Endothelial cell of umbilical vein (primary cell): ENCODE data around the gene SEBOX. TPM values are rescaled to one million over a fixed set of nuclear protein-coding genes. Genes with fewer than 3 reads are reported as not detected.
A peak's percentile ranks its signal among the peaks of the same experiment; 100 is the strongest.

Experiments used
- BruUV-seq: library from RNA; stranded (reverse); fragments of 400-500 nt; replicated peaks from 2 replicates; lab custom pipeline; 2021; lab: Mats Ljungman, UMichigan
- CTCF ChIA-PET: fragments of 300-600, 350-600 bp; sonication (Branson Sonifier 250); formaldehyde crosslinking; loops from one replicate; lab custom pipeline; 2021; ENCODE audit warnings: antibody characterized with exemption, inconsistent platforms; lab: Charles Lee
- POLR2A ChIA-PET: fragments of 300-600, 350-600 bp; sonication (Branson Sonifier 250); formaldehyde crosslinking; loops from one replicate; lab custom pipeline; 2021; ENCODE audit warnings: antibody characterized with exemption, inconsistent platforms; lab: Charles Lee
- DNase-seq: peaks from one replicate; pipeline ENCODE4 v3.0.0-alpha.2; 2011; ENCODE audit warnings: low read depth, low spot score
- FAIRE-seq: peaks from 2 replicates; lab custom pipeline; 2011; peaks lifted over from hg19 to GRCh38; lab: Jason Lieb, UNC
- H2AFZ ChIP-seq: 2 replicates; pipeline ENCODE4 v1.6.0; 2012; ENCODE audit warnings: low read depth, low read length, control low read depth, inconsistent platforms
- H3K27ac ChIP-seq: 2 replicates; pipeline ENCODE4 v1.5.1; 2011; ENCODE audit warnings: low read depth, mild to moderate bottlenecking, control low read depth, low read length, moderate library complexity; ENCODE audit not compliant: insufficient read depth
- H3K27me3 ChIP-seq, 2 experiments: 2 replicates each; pipeline versions ENCODE4 v1.6.0 to v1.6.1; 2011; ENCODE audit warnings: low read length in 2 of 2, mixed read lengths in 1 of 2; ENCODE audit not compliant: control insufficient read depth in 2 of 2, insufficient read depth in 2 of 2
- H3K36me3 ChIP-seq, 2 experiments: 2 replicates in 1 of 2; 3 replicates in 1 of 2; pipeline ENCODE4 v1.5.1; 2011; ENCODE audit warnings: low read length in 2 of 2, mild to moderate bottlenecking in 1 of 2, moderate library complexity in 1 of 2; ENCODE audit not compliant: control insufficient read depth in 2 of 2, insufficient read depth in 2 of 2; ENCODE audit errors: extremely low read depth in 1 of 2
- H3K4me1 ChIP-seq: 3 replicates; pipeline ENCODE4 v1.5.1; 2011; ENCODE audit warnings: mild to moderate bottlenecking, low read length; ENCODE audit not compliant: control insufficient read depth, insufficient read depth; ENCODE audit errors: extremely low read depth
- H3K4me2 ChIP-seq: 2 replicates; pipeline ENCODE4 v1.6.1; 2011; ENCODE audit warnings: low read length, control low read depth, mixed read lengths; ENCODE audit not compliant: insufficient read depth
- H3K4me3 ChIP-seq, 3 experiments: fragments of 200-600 bp in 1 of 3; sonication (generic), shearing (Covaris generic) in 1 of 3; replicated peaks in 1 of 3; 2 replicates each; pipeline ENCODE4 v1.5.1; 2011 to 2016; ENCODE audit warnings: control low read depth in 3 of 3, low read length in 3 of 3, mild to moderate bottlenecking in 2 of 3, inconsistent platforms in 1 of 3, low read depth in 1 of 3, moderate library complexity in 1 of 3; ENCODE audit not compliant: insufficient read depth in 1 of 3
- H3K79me2 ChIP-seq: 2 replicates; pipeline ENCODE4 v1.6.0; 2012; ENCODE audit warnings: low read length, inconsistent platforms; ENCODE audit not compliant: control insufficient read depth, insufficient read depth
- H3K9ac ChIP-seq: replicated peaks from 2 replicates; pipeline ENCODE3; 2011; ENCODE audit warnings: low read length, control low read depth; ENCODE audit not compliant: insufficient read depth; ENCODE audit errors: extremely low read depth
- H3K9me1 ChIP-seq: replicated peaks from 3 replicates; pipeline ENCODE4 v1.6.0; 2011; ENCODE audit warnings: mild to moderate bottlenecking, low read length; ENCODE audit not compliant: control insufficient read depth, insufficient read depth; ENCODE audit errors: extremely low read depth
- H3K9me3 ChIP-seq: replicated peaks from 2 replicates; pipeline ENCODE4 v1.5.1; 2012; ENCODE audit warnings: low read length, inconsistent platforms; ENCODE audit not compliant: control insufficient read depth, insufficient read depth
- H4K20me1 ChIP-seq: replicated peaks from 2 replicates; pipeline ENCODE3; 2011; ENCODE audit warnings: mild to moderate bottlenecking, low read length; ENCODE audit not compliant: control insufficient read depth, insufficient read depth; ENCODE audit errors: extremely low read depth
- CTCF ChIP-seq, 2 donors: IDR thresholded peaks; 1 replicate in 1 of 2; 2 replicates in 1 of 2; pipeline ENCODE4 v1.5.1; 2011; ENCODE audit warnings: low read length in 2 of 2, mild to moderate bottlenecking in 2 of 2, moderate library complexity in 2 of 2, control low read depth in 1 of 2, inconsistent platforms in 1 of 2, low read depth in 1 of 2; ENCODE audit not compliant: insufficient read depth in 1 of 2; ENCODE audit errors: extremely low read depth in 1 of 2
- EZH2 ChIP-seq: IDR thresholded peaks from 2 replicates; pipeline ENCODE4 v1.6.1; 2012; ENCODE audit warnings: borderline replicate concordance, low read depth, mild to moderate bottlenecking, moderate library complexity, low read length, inconsistent platforms; ENCODE audit not compliant: severe bottlenecking
- FOS ChIP-seq: IDR thresholded peaks from 2 replicates; pipeline ENCODE4 v1.6.1; 2011; ENCODE audit warnings: mild to moderate bottlenecking, low read length, moderate library complexity, borderline replicate concordance; ENCODE audit not compliant: insufficient read depth
- GATA2 ChIP-seq: IDR thresholded peaks from 2 replicates; pipeline ENCODE4 v1.7.0; 2011; ENCODE audit warnings: low read depth, mild to moderate bottlenecking, moderate library complexity, mixed read lengths, low read length; ENCODE audit not compliant: insufficient read length, insufficient read depth
- JUN ChIP-seq: IDR thresholded peaks from 2 replicates; pipeline ENCODE4 v1.6.1; 2011; ENCODE audit warnings: borderline replicate concordance, low read depth; ENCODE audit not compliant: insufficient read length, insufficient read depth
- MYC ChIP-seq: IDR thresholded peaks from one replicate; pipeline ENCODE4 v1.6.1; 2011; ENCODE audit warnings: mild to moderate bottlenecking, low read depth, low read length
- POLR2A ChIP-seq: IDR thresholded peaks from 2 replicates; pipeline ENCODE4 v1.6.1; 2012; ENCODE audit warnings: low read depth, mild to moderate bottlenecking, control low read depth, low read length
- POLR2AphosphoS5 ChIP-seq: IDR thresholded peaks from 2 replicates; pipeline ENCODE4 v1.6.1; 2012; ENCODE audit warnings: low read depth, mild to moderate bottlenecking, control low read depth, low read length, moderate library complexity; ENCODE audit not compliant: insufficient read depth
- dilution Hi-C: fragments of 300-500 bp; cut with MboI; formaldehyde crosslinking; loops from one replicate; pipeline ENCODE4 v1.15.0; 2019; ENCODE audit warnings: low sequenced_read_pairs; ENCODE audit not compliant: extremely low pct_ligation_motif_present
- intact Hi-C: fragments of 100-400 bp; cut with micrococcal nuclease; formaldehyde crosslinking; loops from one replicate; pipeline ENCODE4 v1.10.0; 2022
- polyA plus RNA-seq, 4 experiments: library from polyadenylated mRNA; depleted of rRNA in 3 of 4; stranded (reverse) in 3 of 4; unstranded in 1 of 4; fragments of >200 nt; gene quantifications; 2 replicates each; pipeline versions ENCODE4 v1.2.1 to v1.2.3, GENCODE V29; 2011 to 2012; ENCODE audit warnings: missing spikeins in 1 of 4
- total RNA-seq: library from RNA; stranded (reverse); gene quantifications from 2 replicates; pipeline ENCODE4 v1.2.3, GENCODE V29; 2021
- TF ChIP-seq, protein P1 (sequence below): IDR thresholded peaks from 2 replicates; pipeline ENCODE4 v1.6.1; 2011; ENCODE audit not compliant: insufficient read depth, insufficient read length

The SEBOX gene
- total and polyA plus RNA-seq, 2 donors (not counting 3 experiments of a cell fraction or from before 2014, with no cell fraction given): not detected

GRCh38 chr17:28394337-28395116 lies 29.5 kb upstream of the SEBOX start:
- Histone ChIP-seq H3K9me3 (no peaks in the 10 kb centered on the region), H3K9me1 (no peaks in the 10 kb centered on the region), H4K20me1 (no peaks in the 10 kb centered on the region), H3K9ac (no peak overlapping the region), H3K4me1 (peaks cover 4% of the 10 kb centered on the region), H3K4me3 (no peak overlapping the region), H3K79me2 (no peaks in the 10 kb centered on the region), H3K36me3 (no peaks in the 10 kb centered on the region), H3K27ac (peak overlapping the region; percentile 44), H3K27me3 (no peaks in the 10 kb centered on the region), H2AFZ (no peak overlapping the region), H3K4me2 (no peak overlapping the region)
- dilution Hi-C loops (no loop called here), intact Hi-C loops (no loop called here)
- peak; percentile 81 for FAIRE-seq
- BruUV-seq: TSS peak; percentile 81
- CTCF ChIA-PET: interaction anchor here (0.8 to 2.1 kb wide), 5 partner anchors 8 to 28 kb away, joined by 3 to 11 read pairs (median 3); no protein-coding TSS in a partner anchor
- POLR2A ChIA-PET: interaction anchor here (1.0 kb wide), 1 partner anchor 37 kb away, joined by 3 read pairs; the partner anchor contains the start of gene POLDIP2
- DNase-seq: peak; percentile 73
- TF ChIP-seq FOS (peak; percentile 31), GATA2 (peak; percentile 27), POLR2AphosphoS5 (no peak), JUN (peak; percentile 68)

DNA sequence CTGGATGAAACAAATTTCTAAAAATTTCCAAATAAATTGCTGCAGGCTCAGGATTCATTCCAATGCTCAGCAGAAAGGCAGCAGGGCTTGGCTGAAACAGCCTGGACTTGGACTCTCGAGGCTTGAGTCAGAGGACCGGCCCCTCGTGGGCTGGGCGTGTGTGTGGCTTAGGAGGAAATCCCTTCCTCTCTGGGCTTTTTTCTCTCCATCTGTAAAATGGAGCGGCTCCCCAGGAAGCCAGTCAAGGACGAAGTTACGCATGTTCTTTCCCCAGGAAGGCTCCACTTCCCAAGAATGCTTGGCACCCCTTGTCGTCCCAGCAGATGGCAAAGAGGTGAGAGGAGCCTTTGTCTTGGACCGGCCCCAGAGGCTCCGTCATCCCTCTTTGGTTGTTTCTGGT lies 27.5 kb upstream of the SEBOX start:
- Histone ChIP-seq H3K9ac (no peak overlapping the region), H2AFZ (no peak overlapping the region), H3K4me1 (peaks cover 4% of the 10 kb centered on the region), H3K27me3 (no peaks in the 10 kb centered on the region), H3K9me3 (no peaks in the 10 kb centered on the region), H3K27ac (no peak overlapping the region), H3K9me1 (no peaks in the 10 kb centered on the region), H3K36me3 (peaks cover 0 to 2% of the 10 kb centered on the region in 2 experiments), H4K20me1 (no peaks in the 10 kb centered on the region), H3K79me2 (no peaks in the 10 kb centered on the region), H3K4me3 (no peak overlapping the region), H3K4me2 (no peak overlapping the region)
- POLR2A ChIA-PET: no interaction called here
- FAIRE-seq (no peak), DNase-seq (peak; percentile 20)
- dilution Hi-C loops (no loop called here), intact Hi-C loops (no loop called here)
- no TSS peak for BruUV-seq
- CTCF ChIA-PET: interaction anchor here (1.9 kb wide), 1 partner anchor 24 kb away, joined by 11 read pairs; no protein-coding TSS in a partner anchor
- no peak for TF ChIP-seq POLR2AphosphoS5
- no peak for TF ChIP-seq GATA2
- no peak for TF ChIP-seq POLR2A
- no peak for TF ChIP-seq FOS
- TF ChIP-seq, protein P1, sequence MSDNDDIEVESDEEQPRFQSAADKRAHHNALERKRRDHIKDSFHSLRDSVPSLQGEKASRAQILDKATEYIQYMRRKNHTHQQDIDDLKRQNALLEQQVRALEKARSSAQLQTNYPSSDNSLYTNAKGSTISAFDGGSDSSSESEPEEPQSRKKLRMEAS: no peak
- TF ChIP-seq EZH2: no peak
- TF ChIP-seq CTCF (IDR thresholded peaks at IDR 0.05; ENCODE audit: extremely low read depth in 1 of 2, insufficient read depth in 1 of 2, low read depth in 1 of 2, low read length in 2 of 2): no peak
- no peak for TF ChIP-seq MYC
